ENCODE data around the gene DUOX1. TPM values are rescaled to one million over a fixed set of nuclear protein-coding genes. Genes with fewer than 3 reads are reported as not detected.

DUOX1 gene
- total RNA-seq, 1 experiment from 2014 or later = 1.2 TPM

DNA sequence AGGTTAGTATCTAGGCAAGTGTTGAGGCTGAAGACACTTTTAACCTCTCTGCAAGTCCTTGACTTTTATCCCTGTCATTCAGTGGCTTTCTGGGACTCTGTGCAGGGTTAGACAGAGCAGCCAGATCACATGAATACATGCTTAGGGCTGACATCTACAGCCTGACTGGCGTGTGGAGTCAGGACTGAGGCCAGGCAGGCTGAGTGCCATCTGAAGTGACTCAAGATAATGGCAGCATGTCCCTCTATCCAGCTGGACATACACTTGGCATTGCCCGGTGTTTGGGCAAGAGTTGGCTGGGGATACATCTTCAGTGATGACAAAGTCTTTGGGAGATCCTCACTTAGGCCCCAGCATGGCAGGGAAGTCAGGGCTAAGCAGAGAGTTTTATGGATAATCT is 38.2 kb upstream of the DUOX1 start:
- no peak overlapping the region for H3K27ac Mint-ChIP-seq (ENCODE audit: unreplicated experiment)
- peaks cover 72% of the 10 kb centered on the region for H3K27me3 Mint-ChIP-seq (ENCODE audit: unreplicated experiment)
- TF ChIP-seq, protein P1, sequence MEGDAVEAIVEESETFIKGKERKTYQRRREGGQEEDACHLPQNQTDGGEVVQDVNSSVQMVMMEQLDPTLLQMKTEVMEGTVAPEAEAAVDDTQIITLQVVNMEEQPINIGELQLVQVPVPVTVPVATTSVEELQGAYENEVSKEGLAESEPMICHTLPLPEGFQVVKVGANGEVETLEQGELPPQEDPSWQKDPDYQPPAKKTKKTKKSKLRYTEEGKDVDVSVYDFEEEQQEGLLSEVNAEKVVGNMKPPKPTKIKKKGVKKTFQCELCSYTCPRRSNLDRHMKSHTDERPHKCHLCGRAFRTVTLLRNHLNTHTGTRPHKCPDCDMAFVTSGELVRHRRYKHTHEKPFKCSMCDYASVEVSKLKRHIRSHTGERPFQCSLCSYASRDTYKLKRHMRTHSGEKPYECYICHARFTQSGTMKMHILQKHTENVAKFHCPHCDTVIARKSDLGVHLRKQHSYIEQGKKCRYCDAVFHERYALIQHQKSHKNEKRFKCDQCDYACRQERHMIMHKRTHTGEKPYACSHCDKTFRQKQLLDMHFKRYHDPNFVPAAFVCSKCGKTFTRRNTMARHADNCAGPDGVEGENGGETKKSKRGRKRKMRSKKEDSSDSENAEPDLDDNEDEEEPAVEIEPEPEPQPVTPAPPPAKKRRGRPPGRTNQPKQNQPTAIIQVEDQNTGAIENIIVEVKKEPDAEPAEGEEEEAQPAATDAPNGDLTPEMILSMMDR (IDR thresholded peaks at IDR 0.05; ENCODE audit: unreplicated experiment) = no peak
- BruUV-seq (replicated peaks) = no TSS peak
- DNase-seq = no peak
- no peaks in the 10 kb centered on the region for H3K36me3 Mint-ChIP-seq (ENCODE audit: insufficient read depth, unreplicated experiment)
- H3K4me3 Mint-ChIP-seq (ENCODE audit: low read depth, unreplicated experiment) = no peak overlapping the region
- H3K4me1 Mint-ChIP-seq (ENCODE audit: low read depth, unreplicated experiment) = no peaks in the 10 kb centered on the region
- CTCF ChIA-PET = no interaction called here
- H3K9me3 Mint-ChIP-seq (ENCODE audit: low read depth, unreplicated experiment) = no peaks in the 10 kb centered on the region
- intact Hi-C loops (cut with micrococcal nuclease; ENCODE audit: unreplicated experiment) = no loop called here

DNA sequence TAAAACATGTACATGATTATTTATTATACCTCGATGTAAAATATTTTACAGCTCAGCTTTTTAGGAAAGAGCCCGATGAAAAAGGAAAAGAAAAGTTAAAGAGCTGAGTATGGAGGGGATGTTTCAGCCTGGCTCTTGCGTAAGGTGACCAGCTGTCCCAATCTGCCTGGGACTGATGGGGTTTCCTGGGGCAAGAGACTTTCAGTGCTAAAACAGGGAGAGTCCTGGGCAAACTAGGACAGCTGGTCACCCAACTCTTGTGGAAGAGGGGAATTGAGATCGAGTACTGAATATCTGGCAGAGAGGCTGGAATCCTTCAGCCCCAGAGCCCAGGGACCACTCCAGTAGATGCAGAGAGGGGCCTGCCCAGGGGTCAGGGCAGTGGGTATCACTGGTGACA is 36.8 kb upstream of the DUOX1 start:
- intact Hi-C loops (cut with micrococcal nuclease; ENCODE audit: unreplicated experiment) = no loop called here
- CTCF ChIA-PET = no interaction called here

DNA sequence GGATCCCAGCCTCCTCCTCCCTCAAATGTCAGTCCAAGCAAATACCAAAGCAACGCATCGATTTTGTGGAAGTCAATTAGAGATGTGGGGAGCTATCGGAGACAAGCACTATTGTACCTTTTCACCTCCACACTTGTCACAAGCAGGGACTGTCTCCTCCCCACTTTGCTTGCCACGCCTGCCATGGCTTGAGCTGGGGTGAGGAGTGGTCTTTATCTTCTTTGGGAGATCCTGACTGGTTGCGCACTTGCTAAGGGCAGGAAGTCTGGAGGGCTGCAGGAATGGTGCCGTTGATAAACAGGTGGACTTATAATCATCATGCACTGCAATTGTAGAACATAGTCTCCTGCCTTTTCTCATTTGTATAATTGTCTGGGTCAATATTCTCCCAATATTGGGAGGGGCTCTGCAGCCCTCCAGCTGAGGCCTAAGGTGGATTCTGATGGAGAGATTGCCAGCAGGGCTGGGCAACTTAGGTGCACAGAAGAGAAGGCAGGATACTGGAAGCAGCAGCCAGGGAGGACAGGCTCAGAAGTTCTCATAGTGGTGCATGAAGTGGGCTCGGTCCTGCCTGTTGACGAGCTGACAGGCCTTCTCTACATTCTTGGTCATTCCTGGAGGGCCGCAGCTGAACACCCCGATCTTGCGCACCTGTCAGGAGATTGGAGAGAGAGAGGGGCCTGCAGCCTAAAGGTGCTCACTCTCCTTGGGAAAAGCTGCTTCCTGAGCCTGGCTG is 36.0 kb upstream of the DUOX1 start:
- TF ChIP-seq, protein P1 (IDR thresholded peaks at IDR 0.05; ENCODE audit: unreplicated experiment) = no peak

More for the DNA sequence above, 36.8 kb upstream of the DUOX1 start:
- Mint-ChIP-seq H3K4me3 (ENCODE audit: low read depth, unreplicated experiment) (no peak overlapping the region), H3K27ac (ENCODE audit: unreplicated experiment) (no peak overlapping the region), H3K4me1 (ENCODE audit: low read depth, unreplicated experiment) (no peaks in the 10 kb centered on the region), H3K9me3 (ENCODE audit: low read depth, unreplicated experiment) (no peaks in the 10 kb centered on the region), H3K36me3 (ENCODE audit: insufficient read depth, unreplicated experiment) (no peaks in the 10 kb centered on the region), H3K27me3 (ENCODE audit: unreplicated experiment) (peaks cover 62% of the 10 kb centered on the region)
- no peak for DNase-seq
- TF ChIP-seq, protein P1 (IDR thresholded peaks at IDR 0.05; ENCODE audit: unreplicated experiment) = no peak
- no TSS peak for BruUV-seq (replicated peaks)

DNA sequence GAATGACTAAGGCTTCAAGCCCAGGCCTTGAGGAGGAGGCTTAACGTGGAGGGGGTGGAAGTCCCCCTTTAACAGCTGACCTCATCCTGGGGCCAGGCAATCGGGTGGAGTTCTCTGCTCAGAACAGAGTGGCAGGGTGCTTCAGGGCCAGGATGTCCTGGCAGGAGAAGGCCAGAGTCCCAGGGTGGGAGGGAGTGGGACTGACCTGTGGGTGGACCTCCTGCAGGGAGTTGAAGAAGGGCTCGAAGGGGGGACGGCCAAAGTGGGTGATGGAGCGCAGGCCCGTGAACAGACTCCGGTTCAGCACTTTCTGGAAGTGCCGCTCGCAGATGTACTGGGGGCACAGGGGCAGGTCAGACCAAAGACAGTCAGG is 35.5 kb upstream of the DUOX1 start:
- no peak overlapping the region for H3K4me3 Mint-ChIP-seq (ENCODE audit: low read depth, unreplicated experiment)
- CTCF ChIA-PET = no interaction called here
- no TSS peak for BruUV-seq (replicated peaks)
- no peak for DNase-seq
- peaks cover 58% of the 10 kb centered on the region for H3K27me3 Mint-ChIP-seq (ENCODE audit: unreplicated experiment)
- H3K27ac Mint-ChIP-seq (ENCODE audit: unreplicated experiment) = no peak overlapping the region
- H3K4me1 Mint-ChIP-seq (ENCODE audit: low read depth, unreplicated experiment) = no peaks in the 10 kb centered on the region
- TF ChIP-seq, protein P1 (IDR thresholded peaks at IDR 0.05; ENCODE audit: unreplicated experiment) = no peak
- intact Hi-C loops (cut with micrococcal nuclease; ENCODE audit: unreplicated experiment) = no loop called here
- H3K9me3 Mint-ChIP-seq (ENCODE audit: low read depth, unreplicated experiment) = no peaks in the 10 kb centered on the region
- H3K36me3 Mint-ChIP-seq (ENCODE audit: insufficient read depth, unreplicated experiment) = no peaks in the 10 kb centered on the region

More for the DNA sequence above, 36.0 kb upstream of the DUOX1 start:
- CTCF ChIA-PET = no interaction called here
- Mint-ChIP-seq H3K27ac (ENCODE audit: unreplicated experiment) (no peak overlapping the region), H3K36me3 (ENCODE audit: insufficient read depth, unreplicated experiment) (no peaks in the 10 kb centered on the region), H3K27me3 (ENCODE audit: unreplicated experiment) (peaks cover 58% of the 10 kb centered on the region), H3K9me3 (ENCODE audit: low read depth, unreplicated experiment) (no peaks in the 10 kb centered on the region), H3K4me1 (ENCODE audit: low read depth, unreplicated experiment) (no peaks in the 10 kb centered on the region), H3K4me3 (ENCODE audit: low read depth, unreplicated experiment) (no peak overlapping the region)
- no peak for DNase-seq
- no TSS peak for BruUV-seq (replicated peaks)
- intact Hi-C loops (cut with micrococcal nuclease; ENCODE audit: unreplicated experiment) = no loop called here

All from Calu3 (cell line).